Measurements from ENCODE around the gene CLGN.

The CLGN gene

GRCh38 chr4:140363558-140363957 is 63.9 kb downstream of the CLGN start:
- TF ChIP-seq REST (IDR thresholded peaks at IDR 0.05; ENCODE audit: insufficient read depth in 1 of 2, low read depth in 2 of 2, low read length in 2 of 2) (no peak), FOXP2 (optimal IDR thresholded peaks at IDR 0.05; ENCODE audit: borderline replicate concordance, extremely low read depth, extremely low read length, insufficient read depth) (no peak), TAF1 (IDR thresholded peaks at IDR 0.05; ENCODE audit: borderline replicate concordance, insufficient read depth, low read length) (no peak), POLR2AphosphoS5 (IDR thresholded peaks at IDR 0.05; ENCODE audit: low read depth, low read length) (no peak), SIN3A (IDR thresholded peaks at IDR 0.05; ENCODE audit: borderline replicate concordance, insufficient read depth, low read length) (no peak)

DNA sequence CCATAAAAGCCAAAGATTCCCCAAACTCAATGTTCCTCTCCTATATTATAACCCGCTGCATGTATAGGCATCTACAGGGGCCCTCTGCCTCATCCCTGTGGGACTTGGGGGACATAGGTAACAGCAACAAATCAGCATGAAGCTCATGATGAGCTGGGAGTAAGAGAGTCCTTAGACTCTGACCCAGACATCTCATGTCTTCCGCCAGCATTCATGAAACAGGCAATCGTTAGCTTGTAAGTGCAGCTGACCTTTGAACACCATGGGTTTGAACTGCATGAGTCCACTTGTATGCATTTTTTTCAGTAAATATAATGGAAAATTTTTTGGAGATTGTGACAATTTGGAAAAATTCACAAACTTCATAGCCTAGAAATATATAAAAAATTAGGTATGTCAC is 64.4 kb downstream of the CLGN start:
- TF ChIP-seq REST (IDR thresholded peaks at IDR 0.05; ENCODE audit: insufficient read depth in 1 of 2, low read depth in 2 of 2, low read length in 2 of 2): no peak
- no peak for TF ChIP-seq SIN3A (IDR thresholded peaks at IDR 0.05; ENCODE audit: borderline replicate concordance, insufficient read depth, low read length)
- no peak for TF ChIP-seq FOXP2 (optimal IDR thresholded peaks at IDR 0.05; ENCODE audit: borderline replicate concordance, extremely low read depth, extremely low read length, insufficient read depth)
- no peak for TF ChIP-seq POLR2AphosphoS5 (IDR thresholded peaks at IDR 0.05; ENCODE audit: low read depth, low read length)
- no peak for TF ChIP-seq TAF1 (IDR thresholded peaks at IDR 0.05; ENCODE audit: borderline replicate concordance, insufficient read depth, low read length)

DNA sequence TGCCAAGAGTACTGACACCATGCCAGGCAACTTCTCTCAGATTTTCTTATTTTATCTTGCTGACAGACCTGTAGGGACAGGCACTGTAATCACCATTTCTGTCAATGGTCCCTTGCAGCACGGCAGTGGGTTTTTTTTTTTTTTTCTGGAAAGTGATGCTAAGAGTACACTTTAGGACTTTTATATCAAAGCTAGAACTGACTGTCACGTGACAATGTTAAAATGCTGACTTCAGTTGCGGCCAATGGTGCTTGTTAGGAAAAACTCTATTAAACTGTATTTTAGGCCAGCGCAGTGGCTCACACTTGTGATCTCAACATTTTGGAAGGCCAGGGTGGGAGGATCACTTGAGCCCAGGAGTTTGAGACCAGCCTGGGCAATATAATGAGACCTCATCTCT is 66.3 kb downstream of the CLGN start:
- no peak for TF ChIP-seq POLR2AphosphoS5 (IDR thresholded peaks at IDR 0.05; ENCODE audit: low read depth, low read length)
- TF ChIP-seq REST (IDR thresholded peaks at IDR 0.05; ENCODE audit: insufficient read depth in 1 of 2, low read depth in 2 of 2, low read length in 2 of 2): no peak
- no peak for TF ChIP-seq FOXP2 (optimal IDR thresholded peaks at IDR 0.05; ENCODE audit: borderline replicate concordance, extremely low read depth, extremely low read length, insufficient read depth)

- TF ChIP-seq TAF1 (IDR thresholded peaks at IDR 0.05; ENCODE audit: borderline replicate concordance, insufficient read depth, low read length): no peak
- no peak for TF ChIP-seq SIN3A (IDR thresholded peaks at IDR 0.05; ENCODE audit: borderline replicate concordance, insufficient read depth, low read length)
- no peak for TF ChIP-seq FOXP2 (optimal IDR thresholded peaks at IDR 0.05; ENCODE audit: borderline replicate concordance, extremely low read depth, extremely low read length, insufficient read depth)
- TF ChIP-seq POLR2AphosphoS5 (IDR thresholded peaks at IDR 0.05; ENCODE audit: low read depth, low read length): no peak
- no peak for TF ChIP-seq REST (IDR thresholded peaks at IDR 0.05; ENCODE audit: insufficient read depth in 1 of 2, low read depth in 2 of 2, low read length in 2 of 2)
Observed at GRCh38 chr4:140359562-140360427, 67.7 kb downstream of the CLGN start.

Measured in PFSK-1 (cell line).